ENCODE measurements around the gene RUNX2.
"Not testable (repeated sequence)": the region's sequence is repeated elsewhere in the genome, so short reads cannot be mapped to it uniquely, and the experiment has no call there.

Gene RUNX2
- 36.8 reads per million, percentile 61 among the genes with 10 or more reads in this experiment for total RNA-seq

DNA sequence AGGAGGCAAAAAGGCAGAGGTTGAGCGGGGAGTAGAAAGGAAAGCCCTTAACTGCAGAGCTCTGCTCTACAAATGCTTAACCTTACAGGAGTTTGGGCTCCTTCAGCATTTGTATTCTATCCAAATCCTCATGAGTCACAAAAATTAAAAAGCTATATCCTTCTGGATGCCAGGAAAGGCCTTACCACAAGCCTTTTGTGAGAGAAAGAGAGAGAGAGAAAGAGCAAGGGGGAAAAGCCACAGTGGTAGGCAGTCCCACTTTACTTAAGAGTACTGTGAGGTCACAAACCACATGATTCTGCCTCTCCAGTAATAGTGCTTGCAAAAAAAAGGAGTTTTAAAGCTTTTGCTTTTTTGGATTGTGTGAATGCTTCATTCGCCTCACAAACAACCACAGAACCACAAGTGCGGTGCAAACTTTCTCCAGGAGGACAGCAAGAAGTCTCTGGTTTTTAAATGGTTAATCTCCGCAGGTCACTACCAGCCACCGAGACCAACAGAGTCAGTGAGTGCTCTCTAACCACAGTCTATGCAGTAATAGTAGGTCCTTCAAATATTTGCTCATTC, at the start of gene RUNX2:
TSS of gene RUNX2 (plus strand) at position 375 of the 567 bp plus-strand sequence. CDS start 397 bp downstream, outside the sequence.
- no peak for DNase-seq

DNA sequence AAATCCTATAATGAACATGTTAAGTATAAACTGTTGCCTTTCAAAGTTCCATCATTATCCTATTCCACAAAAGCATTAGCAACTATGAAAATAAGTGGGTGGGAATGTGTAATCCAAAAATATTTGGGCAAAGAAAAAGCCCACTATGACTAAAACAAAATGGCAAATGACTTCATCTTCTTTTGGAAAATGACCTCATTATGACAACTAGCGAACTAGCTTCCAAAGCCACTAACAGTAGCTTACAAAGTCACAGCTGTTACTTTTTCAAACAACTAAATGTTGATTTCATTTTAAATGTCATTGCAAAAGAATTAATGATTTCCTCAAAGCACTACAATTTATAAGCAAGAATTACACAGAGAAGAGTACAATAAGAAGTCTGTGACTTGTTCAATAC, 49.8 kb upstream of the RUNX2 start:
- no peak for DNase-seq

DNA sequence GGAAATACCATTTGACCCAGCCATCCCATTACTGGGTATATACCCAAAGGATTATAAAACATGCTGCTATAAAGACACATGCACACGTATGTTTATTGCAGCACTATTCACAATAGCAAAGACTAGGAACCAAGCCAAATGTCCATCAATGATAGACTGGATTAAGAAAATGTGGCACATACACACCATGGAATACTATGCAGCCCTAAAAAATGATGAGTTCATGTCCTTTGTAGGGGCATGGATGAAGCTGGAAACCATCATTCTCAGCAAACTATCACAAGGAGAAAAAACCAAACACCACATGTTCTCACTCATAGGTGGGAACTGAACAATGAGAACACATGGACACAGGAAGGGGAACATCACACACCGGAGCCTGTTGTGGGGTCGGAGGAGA, 41.4 kb upstream of the RUNX2 start:
- not testable (repeated sequence) for DNase-seq

DNA sequence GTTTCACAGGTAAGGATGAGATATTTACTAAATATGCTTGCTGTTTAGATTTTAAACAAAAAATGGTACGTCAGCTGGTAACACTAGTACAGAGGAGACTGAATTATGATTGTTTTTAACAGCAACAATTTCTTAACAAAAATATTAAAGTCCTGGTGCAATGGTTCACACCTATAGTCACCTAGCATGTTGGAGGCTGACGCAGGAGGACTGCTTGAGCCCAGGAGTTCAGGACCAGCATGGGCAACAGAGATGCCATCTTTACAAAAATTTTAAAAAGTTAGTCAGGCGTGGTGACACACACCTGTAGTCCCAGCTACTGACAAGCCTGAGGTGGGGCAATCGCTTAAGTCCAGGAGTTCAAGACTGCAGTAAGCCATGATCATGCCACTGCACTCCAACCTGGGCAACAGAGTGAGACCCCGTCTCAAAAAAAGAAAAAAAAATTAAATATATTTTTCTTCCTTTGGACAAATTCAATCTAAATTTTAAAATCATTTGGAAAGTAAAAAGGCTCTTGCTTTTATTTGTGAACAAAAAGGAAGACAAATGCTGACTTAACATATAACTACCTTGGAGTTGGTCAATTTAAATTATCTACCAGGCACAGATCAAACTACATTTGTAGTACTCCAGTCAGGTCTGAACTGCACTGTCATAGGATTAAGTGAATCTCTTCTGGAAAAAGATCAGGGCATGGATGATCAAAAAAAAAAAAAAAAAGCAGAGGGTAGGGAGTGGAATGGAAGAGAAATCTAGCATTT, 38.2 kb upstream of the RUNX2 start:
- no peak for DNase-seq

DNA sequence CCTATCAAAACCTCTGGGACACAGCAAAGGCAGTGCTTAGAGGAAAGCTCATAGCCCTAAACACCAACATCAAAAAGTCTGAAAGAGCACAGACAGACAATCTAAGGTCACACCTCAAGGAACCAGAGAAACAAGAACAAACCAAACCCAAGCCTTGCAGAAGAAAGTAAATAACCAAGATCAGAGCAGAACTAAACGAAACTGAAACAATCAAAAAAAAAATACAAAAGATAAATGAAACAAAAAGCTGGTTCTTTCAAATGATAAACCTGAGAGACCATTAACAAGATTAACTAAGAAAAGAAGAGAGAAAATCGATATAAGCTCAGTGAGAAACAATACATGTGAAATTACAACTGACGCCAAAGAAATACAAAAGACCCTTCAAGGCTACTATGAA, 34.8 kb upstream of the RUNX2 start:
- DNase-seq = no peak

DNA sequence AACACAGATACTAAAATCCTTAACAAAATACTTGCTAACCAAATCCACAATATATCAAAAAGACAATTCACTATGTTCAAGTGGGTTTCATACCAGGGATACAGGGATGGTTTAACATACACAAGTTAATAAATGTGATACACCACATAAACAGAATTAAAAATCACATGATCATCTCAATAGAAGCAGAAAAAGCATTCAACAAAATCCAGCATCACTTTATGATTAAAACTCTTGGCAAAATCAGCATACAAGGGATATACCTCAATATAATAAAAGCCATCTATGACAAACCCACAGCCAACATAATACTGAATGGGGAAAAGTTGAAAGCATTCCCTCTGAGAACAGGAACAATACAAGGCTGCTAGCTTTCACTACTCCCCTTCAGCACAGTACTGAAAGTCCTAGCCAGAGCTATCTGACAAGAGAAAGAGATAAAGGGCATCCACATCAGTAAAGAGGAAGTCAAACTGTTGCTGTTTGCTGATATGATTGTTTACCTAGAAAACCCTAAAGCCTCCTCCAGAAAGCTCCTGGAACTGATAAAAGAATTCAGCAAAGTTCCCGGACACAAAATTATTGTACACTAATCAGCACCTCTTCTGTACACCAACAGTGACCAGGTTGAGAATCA, 33.9 kb upstream of the RUNX2 start:
- not testable (repeated sequence) for DNase-seq

DNA sequence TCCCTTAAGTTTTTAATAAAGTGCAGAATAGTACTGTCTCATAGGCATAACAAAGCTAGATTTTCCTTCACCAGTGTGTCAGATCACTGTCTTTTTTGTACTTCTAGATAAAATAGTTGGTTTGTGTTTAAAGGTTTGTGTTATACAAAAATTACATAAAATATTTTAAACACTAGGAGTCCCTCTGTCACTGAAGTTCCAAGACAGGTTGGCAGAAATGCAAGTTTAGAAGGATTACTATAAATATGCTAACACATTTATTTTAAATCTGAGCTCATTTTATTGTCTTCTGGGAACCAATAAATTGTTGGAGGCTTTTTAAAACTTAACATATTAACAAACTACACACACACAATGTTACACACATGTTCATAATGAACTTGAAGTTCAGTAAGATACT, 30.8 kb upstream of the RUNX2 start:
- DNase-seq = no peak

DNA sequence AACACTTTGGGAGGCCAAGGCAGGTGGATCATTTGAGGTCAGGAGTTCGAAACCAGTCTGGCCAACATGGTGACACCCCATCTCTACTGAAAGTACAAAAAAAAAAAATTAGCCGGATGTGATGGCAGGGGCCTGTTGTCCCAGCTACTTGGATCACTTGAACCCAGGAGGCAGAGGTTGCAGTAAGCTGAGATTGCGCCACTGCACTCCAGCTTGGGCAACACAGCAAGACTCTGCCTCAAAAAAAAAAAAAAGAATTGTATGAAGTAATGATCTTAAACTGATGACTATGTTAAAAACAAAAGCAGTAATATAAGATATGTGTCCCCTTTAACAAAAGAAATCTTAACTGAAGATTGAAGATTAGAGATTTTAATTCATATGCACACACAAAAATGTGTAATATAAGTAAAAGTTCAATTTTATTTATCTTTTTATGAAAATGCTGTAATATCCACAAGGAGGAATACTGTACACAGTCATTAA, 29.0 kb upstream of the RUNX2 start:
- no peak for DNase-seq

DNA sequence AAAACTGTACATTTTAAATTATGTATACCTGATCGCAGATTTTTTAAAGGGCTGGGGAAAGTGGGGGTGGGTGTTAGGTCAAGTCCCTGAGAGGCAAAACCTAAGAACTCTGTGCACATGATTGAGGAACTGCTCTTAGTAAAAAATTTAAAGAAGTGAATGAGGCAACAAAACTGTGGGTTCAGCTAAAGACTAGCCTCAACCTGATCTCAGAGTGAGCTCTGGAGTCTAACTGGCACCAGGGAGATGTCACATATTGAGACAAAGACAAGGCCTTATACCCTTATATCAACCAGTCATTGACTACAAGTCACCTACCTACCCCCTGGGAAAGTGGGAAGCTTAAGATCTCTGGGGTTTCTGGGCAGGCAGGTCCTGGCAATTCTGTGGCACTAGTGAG, 27.4 kb upstream of the RUNX2 start:
- DNase-seq = no peak

DNA sequence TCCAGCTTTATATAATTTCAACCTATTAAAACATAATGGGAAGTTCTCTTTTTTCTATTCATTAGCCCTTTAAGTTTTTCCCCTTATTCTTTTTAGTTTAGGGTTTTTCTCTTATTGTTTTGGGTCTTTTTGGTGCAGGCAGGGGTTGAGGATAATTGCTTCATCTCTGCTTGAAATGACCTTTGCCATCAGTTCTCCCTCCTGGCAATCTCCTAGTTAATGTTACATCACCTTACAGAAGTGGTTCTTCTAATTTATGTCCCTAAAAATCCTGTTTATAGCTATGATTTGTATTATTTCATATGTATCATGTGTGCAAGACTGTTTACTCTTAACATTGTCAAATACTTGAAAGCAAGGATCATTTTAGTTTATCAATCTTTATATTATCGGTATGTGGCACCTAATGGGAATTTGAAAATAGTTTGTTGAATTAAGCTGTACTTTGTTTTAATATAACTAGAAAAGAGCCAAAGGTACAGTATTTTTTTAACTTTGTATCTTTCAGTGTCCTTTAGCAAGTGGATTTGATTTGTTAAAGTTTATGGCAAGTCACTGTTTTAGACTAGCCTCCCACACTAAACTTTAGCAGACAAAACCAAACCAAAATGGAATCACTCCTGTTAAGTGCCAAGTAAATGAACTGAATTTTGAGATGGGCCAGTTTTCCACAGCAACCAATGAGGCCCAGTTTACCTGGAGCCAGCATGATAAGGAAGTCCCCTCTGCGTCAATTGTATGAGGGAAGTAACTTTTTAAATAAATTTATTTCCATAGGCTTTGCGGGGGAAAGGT, 26.6 kb upstream of the RUNX2 start:
- no peak for DNase-seq

DNA sequence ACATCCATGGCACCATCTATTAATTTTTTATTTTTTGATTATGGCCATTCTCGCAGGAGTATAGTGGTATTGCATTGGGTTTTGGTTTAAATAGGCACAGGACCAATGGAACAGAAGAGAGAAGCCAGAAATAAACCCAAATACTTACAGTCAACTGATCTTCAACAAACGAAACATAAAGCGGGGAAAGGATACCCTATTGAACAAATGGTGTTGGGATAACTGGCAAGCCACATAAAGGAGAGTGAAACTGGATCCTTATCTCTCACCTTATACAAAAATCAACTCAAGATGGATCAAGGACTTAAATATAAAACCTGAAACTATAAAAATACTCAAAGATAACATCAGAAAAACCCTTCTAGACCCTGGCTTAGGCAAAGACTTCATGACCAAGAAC, 25.3 kb upstream of the RUNX2 start:
- DNase-seq = no peak

DNA sequence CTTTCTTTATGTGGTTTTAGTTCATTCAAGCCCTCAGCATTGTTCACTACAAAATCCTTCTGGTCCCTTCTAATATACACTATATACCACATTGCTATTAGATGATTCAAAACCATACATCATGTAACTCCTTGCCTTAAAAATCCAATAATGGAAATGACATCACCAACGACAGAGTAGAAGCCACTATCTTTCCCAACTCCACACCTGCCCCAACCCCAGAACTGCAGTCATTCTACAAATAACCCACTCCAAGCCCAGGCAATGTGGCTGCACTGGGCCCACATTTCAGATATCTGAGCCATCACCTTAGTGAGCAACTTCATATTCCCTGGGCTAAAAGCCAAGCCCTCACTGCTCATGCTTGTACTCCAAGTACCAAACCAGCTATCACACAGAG, 22.6 kb upstream of the RUNX2 start:
- no peak for DNase-seq

DNA sequence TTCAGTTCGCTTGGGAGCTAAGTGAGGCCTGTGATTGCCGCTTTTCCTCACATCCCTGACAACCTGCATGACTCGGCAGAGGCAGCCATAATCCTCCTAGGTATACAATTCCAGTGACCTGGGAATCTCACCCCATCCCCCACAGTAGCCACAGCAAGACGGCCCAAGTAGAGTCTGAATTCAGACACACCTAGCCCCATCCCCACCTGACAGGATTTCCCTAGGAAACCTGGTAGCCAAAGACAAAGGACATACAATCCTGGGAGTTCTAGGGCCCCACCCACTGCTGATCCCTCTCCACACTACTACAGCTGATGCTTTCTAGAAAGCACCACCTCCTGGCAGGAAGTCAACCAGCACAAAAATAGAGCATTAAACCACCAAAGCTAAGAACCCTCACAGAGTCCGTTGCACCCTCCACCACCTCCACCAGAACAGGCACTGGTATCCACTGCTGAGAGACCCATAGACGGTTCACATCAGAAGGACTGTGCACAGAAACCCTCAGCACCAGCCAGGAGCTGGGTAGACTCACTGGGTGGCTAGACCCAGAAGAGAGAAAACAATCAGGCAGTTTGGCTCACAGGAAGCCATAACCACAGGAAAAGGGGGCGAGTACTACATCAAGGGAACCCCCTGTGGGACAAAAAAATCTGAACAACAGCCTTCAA, 17.9 kb upstream of the RUNX2 start:
- peak; percentile 5 for DNase-seq

DNA sequence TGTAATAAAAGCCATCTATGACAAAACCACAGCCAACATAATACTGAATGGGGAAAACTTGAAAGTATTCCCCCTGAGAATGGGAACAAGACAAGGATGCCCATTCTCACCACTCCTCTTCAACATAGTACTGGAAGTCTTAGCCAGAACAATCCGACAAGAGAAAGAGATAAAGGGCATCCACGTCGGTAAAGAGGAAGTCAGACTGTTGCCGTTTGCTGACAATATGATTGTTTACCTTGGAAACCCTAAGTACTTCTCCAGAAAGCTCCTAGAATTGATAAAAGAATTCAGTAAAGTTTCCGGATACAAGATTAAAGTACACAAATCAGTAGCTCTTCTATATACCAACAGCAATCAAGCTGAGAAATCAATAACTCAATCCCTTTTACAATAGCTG, 14.0 kb upstream of the RUNX2 start:
- DNase-seq = no peak

DNA sequence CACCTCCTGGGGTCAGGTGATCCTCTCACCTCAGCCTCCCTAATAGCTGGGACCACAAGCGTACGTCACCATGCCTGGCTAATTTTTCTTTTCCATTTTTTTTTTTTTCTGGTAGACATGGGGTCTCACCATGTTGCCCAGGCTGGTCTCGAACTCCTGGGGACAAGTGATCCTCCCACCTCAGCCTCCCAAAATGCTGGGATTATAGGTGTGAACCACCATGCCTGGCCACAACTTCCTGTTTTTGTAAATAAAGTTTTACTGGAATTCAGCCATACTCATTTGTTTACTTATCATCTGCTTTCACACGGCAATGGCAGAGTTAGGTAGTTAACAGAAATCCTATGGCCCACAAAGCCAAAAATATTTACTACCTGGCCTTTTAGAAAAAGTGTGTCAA, 7.8 kb upstream of the RUNX2 start:
- DNase-seq = no peak

DNA sequence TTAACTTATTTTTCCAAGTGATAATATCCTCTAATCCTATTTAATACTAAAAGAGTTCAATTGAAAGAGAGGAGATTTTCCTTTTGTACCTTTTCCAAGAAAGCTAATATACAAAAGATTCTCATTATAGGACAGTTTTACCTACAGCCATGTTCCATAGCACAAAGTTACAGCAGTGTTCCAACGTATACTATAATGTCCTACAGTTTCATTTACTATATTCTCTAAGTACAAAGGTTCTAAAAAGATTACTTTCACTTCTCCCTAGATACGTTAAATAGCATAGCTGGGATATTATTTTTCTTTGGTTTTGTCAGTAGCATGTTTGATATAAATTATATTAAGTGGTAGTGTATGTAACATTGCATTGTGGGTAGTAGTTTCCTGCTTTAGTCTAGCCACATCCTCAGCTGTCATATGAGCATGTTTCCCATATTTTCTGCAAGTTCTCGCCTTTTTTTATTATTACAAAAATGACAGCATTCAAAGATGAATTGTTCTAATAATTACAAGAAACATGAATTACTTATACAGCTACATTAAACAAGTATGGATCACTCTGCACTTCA, 4.4 kb upstream of the RUNX2 start:
- DNase-seq = no peak

DNA sequence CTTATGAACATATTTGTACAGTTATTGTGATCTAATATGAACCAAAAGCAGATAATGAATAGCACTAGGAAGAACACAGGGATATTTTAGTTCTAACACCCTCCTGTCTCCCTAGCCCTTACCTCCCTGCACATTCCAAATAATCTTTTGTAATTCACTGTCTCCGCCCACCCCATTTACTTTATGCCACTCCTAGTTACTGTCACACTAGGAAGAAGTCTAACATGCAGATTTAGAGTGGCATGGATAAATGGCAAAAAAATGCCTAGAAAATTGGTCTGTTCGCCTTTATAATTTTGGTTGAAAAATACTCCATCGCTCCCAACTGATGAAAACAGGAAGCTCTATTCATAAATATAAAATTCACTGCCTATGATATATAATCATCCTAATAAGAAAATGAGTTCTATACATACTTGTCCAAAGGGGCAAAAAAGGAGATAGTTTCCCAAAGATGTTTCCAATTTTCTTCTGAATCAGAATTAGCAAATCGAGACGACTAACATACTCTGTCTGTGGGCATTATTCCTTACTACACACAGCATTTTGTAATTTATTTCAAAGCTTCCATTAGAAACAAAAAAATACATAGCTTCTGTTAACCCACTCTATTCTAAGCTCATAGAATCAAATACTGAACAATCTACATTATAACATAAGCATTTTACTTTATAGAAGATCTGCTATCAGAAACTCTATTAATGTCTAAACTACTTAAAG, 1.3 kb upstream of the RUNX2 start:
- DNase-seq = no peak

DNA sequence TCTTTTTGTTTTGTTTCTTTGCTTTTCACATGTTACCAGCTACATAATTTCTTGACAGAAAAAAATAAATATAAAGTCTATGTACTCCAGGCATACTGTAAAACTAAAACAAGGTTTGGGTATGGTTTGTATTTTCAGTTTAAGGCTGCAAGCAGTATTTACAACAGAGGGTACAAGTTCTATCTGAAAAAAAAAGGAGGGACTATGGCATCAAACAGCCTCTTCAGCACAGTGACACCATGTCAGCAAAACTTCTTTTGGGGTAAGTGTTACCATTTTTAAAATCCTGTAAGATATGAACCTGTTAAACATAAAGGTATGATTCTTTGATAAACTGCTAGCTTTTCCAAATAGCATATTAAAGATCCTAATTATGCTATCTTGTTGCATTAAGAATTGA, 393 bp downstream of the RUNX2 start:
- no peak for DNase-seq

DNA sequence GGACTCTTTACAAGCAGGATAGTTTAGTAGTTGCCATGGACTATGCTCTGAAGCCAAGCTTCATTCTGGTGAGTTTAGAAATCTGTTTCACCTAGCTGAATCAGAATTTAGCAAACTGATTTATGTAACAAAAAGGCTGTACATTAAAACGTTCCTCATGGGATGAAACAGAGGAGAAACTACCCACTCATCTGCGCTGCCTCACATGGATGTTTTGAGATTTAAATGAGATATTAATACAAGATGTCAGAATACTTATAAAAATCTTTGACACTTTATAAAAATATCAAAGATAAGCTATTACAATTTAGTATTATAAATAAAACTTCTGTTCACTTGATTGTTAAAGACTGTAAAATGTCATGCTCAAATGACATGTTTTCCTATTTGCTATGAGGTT, 16.8 kb downstream of the RUNX2 start:
- DNase-seq = no peak

DNA sequence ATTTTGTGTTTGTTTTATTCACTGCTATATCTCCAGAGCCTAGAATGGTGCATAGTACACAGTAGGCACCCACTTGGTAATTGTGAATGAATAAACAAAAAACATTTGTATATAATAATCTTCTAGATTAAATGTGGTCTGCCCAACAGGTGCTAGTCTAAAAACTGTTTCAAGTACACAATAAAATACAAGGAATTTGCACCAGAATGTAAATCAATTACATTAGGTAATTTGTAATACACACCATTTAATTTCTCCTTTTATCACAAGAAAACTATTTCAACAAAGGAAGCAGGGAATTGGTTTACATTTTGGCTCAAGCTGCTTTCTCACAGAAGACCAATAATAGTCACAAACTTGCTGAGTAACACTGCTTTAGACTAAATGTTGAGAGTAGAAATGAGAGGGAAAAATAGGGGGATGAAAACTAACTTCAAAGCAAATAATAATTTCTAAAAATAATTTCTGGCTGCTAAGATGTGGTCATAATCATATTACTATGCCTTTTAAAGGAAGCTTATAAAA, 22.1 kb downstream of the RUNX2 start:
- no peak for DNase-seq

DNA sequence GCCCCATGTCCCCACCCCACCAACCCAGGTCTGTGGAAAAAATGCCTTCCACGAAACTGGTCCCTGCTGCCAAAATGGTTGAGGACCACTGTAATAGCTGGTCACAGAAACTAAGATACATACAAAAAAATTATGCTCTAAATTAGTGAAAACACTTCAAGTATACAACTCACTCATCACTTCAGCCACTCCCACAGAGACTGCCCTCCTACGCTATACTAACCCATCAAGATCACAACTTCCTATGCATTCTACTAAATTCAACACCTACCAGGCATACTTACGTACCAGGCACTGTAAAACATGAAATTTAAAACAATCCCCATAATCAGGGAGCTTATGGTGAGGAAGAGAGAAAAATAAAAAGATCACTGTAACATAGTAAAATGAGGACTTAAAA, 22.9 kb downstream of the RUNX2 start:
- no peak for DNase-seq
